Stimulated activated CD4-positive, alpha-beta T cell treated with anti-CD3 and anti-CD28 coated beads, Interleukin-12 subunit alpha, Interleukin-12 subunit beta, amount 100 ng/mL, for 4 hours (primary cell): ENCODE results near the gene GYPC.

Experiments used
- DNase-seq: peaks from one replicate; pipeline ENCODE4 v3.0.0-alpha.2; 2020

GYPC gene

GRCh38 chr2:126736133-126736874, 80.3 kb downstream of the GYPC start:
- DNase-seq, result no peak

GRCh38 chr2:126739141-126739540, 83.2 kb downstream of the GYPC start:
- no peak for DNase-seq

GRCh38 chr2:126744640-126745039, 88.7 kb downstream of the GYPC start:
- DNase-seq, result no peak
